ENCODE results near the gene SYT1. TPM values are rescaled to one million over a fixed set of nuclear protein-coding genes. Genes with fewer than 3 reads are reported as not detected.
"Not testable (repeated sequence)": the region's sequence is repeated elsewhere in the genome, so short reads cannot be mapped to it uniquely, and the experiment has no call there.

SYT1 gene
- total and polyA plus RNA-seq, 2 experiments from 2014 or later: 48.7 to 51.7 TPM

DNA sequence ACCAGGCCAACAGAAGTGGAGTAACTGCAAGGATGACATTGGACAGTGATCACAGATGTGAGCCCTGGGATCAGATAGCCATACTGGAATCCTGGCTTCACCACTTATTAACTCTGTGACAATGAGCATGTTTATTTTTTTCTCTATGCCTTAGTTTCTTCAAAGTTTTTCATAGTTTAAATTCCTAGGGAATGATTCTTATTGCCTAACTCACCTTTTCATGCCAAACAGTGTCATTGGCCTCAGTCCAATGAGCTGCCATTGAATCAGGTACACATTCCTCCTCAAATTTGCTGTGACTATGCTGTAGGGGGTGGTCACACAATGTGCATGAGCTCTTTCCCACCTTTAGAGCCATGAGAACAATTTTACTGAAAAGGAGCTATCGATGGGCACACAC lies 342.3 kb downstream of the SYT1 start:
- no peaks in the 10 kb centered on the region; the same call in none of the 3 replicates for H3K36me3 Mint-ChIP-seq (ENCODE audit: low read depth)
- ATAC-seq (no peak), DNase-seq (ENCODE audit: low spot score) (no peak)
- TF ChIP-seq EZH2phosphoT487 (IDR thresholded peaks at IDR 0.05; ENCODE audit: unreplicated experiment) (no peak), REST (IDR thresholded peaks at IDR 0.05; ENCODE audit: unreplicated experiment) (no peak), JUNB (IDR thresholded peaks at IDR 0.05; ENCODE audit: unreplicated experiment) (no peak), ZNF114 (CRISPR knock-in tag; IDR thresholded peaks at IDR 0.05) (no peak), ZNF462 (CRISPR knock-in tag; IDR thresholded peaks at IDR 0.05) (no peak), NANOG (IDR thresholded peaks at IDR 0.05; ENCODE audit: borderline replicate concordance) (no peak), ZNF331 (CRISPR knock-in tag; IDR thresholded peaks at IDR 0.05; ENCODE audit: low read depth) (no peak), CREB1 (CRISPR knock-in tag; IDR thresholded peaks at IDR 0.05; ENCODE audit: low read depth) (no peak), STAT1 (IDR thresholded peaks at IDR 0.05; ENCODE audit: unreplicated experiment) (no peak), EZH2 (IDR thresholded peaks at IDR 0.05; ENCODE audit: low read depth, unreplicated experiment) (no peak)
- TF ChIP-seq, protein P1, sequence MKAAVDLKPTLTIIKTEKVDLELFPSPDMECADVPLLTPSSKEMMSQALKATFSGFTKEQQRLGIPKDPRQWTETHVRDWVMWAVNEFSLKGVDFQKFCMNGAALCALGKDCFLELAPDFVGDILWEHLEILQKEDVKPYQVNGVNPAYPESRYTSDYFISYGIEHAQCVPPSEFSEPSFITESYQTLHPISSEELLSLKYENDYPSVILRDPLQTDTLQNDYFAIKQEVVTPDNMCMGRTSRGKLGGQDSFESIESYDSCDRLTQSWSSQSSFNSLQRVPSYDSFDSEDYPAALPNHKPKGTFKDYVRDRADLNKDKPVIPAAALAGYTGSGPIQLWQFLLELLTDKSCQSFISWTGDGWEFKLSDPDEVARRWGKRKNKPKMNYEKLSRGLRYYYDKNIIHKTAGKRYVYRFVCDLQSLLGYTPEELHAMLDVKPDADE (IDR thresholded peaks at IDR 0.05): no peak
- Histone ChIP-seq H3K27ac (ENCODE audit: low read depth) (no peak overlapping the region), H3K4me1 (ENCODE audit: insufficient read depth) (no peaks in the 10 kb centered on the region), H3K9me2 (ENCODE audit: insufficient read depth) (no peaks in the 10 kb centered on the region), H3K4me3 (no peak overlapping the region), H3K79me2 (replicated peaks; ENCODE audit: insufficient read depth) (no peaks in the 10 kb centered on the region), H3F3A (replicated peaks; ENCODE audit: low read depth) (no peaks in the 10 kb centered on the region), H4K20me1 (replicated peaks; ENCODE audit: insufficient read depth) (no peaks in the 10 kb centered on the region), H3K4me2 (no peak overlapping the region), H2AFZ (no peak overlapping the region), H3K36me3 (ENCODE audit: insufficient read depth) (no peaks in the 10 kb centered on the region), H3K27me3 (ENCODE audit: insufficient read depth) (no peaks in the 10 kb centered on the region)
- H3K9me3 Mint-ChIP-seq: peaks cover 5% of the 10 kb centered on the region; the same call in 2 of the 3 replicates
- peaks cover 8% of the 10 kb centered on the region; the same call in 2 of the 3 replicates for H3K4me1 Mint-ChIP-seq
- H3K4me3 Mint-ChIP-seq: no peak overlapping the region
- H3K27ac Mint-ChIP-seq: no peak overlapping the region
- H3K27me3 Mint-ChIP-seq (ENCODE audit: insufficient read depth, low read depth, poor library complexity): no peaks in the 10 kb centered on the region

- not testable (repeated sequence) for H3K4me2 ChIP-seq; H2AFZ ChIP-seq; H3K27me3 ChIP-seq (ENCODE audit: insufficient read depth); H3K4me3 ChIP-seq; H3K9me2 ChIP-seq (ENCODE audit: insufficient read depth); H3F3A ChIP-seq (replicated peaks; ENCODE audit: low read depth); H3K4me1 Mint-ChIP-seq; H3K27ac ChIP-seq (ENCODE audit: low read depth); H3K9me3 Mint-ChIP-seq; DNase-seq (ENCODE audit: low spot score); H3K36me3 ChIP-seq (ENCODE audit: insufficient read depth); H3K36me3 Mint-ChIP-seq (ENCODE audit: low read depth); H3K79me2 ChIP-seq (replicated peaks; ENCODE audit: insufficient read depth); H3K4me1 ChIP-seq (ENCODE audit: insufficient read depth); H3K27ac Mint-ChIP-seq; H3K4me3 Mint-ChIP-seq; ATAC-seq; H3K27me3 Mint-ChIP-seq (ENCODE audit: insufficient read depth, low read depth, poor library complexity); H4K20me1 ChIP-seq (replicated peaks; ENCODE audit: insufficient read depth)
Measured at GRCh38 chr12:79210403-79210802, 345.8 kb downstream of the SYT1 start.
